Measurements from ENCODE around the gene ANKRD16. TPM values are rescaled to one million over a fixed set of nuclear protein-coding genes. Genes with fewer than 3 reads are reported as not detected.

The ANKRD16 gene
- total and polyA plus RNA-seq, 2 of the 13 experiments (the other 11 are each of a cell fraction or from before 2014, with no cell fraction given): 8.0 to 11.4 TPM

- TF ChIP-seq, protein P1, sequence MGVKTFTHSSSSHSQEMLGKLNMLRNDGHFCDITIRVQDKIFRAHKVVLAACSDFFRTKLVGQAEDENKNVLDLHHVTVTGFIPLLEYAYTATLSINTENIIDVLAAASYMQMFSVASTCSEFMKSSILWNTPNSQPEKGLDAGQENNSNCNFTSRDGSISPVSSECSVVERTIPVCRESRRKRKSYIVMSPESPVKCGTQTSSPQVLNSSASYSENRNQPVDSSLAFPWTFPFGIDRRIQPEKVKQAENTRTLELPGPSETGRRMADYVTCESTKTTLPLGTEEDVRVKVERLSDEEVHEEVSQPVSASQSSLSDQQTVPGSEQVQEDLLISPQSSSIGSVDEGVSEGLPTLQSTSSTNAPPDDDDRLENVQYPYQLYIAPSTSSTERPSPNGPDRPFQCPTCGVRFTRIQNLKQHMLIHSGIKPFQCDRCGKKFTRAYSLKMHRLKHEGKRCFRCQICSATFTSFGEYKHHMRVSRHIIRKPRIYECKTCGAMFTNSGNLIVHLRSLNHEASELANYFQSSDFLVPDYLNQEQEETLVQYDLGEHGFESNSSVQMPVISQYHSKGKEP (CRISPR knock-in tag; IDR thresholded peaks at IDR 0.05): no peak
- TF ChIP-seq ZNF772 (CRISPR knock-in tag; IDR thresholded peaks at IDR 0.05): peak; percentile 67
- peak; percentile 85; the same call in 1 of the 2 replicates for TF ChIP-seq KLF15 (CRISPR knock-in tag; IDR thresholded peaks at IDR 0.05; ENCODE audit: borderline replicate concordance)
- peak; percentile 94; the same call in 1 of the 2 replicates for TF ChIP-seq ZNF704 (CRISPR knock-in tag; IDR thresholded peaks at IDR 0.05; ENCODE audit: borderline replicate concordance)
- TF ChIP-seq ZFX (CRISPR knock-in tag; IDR thresholded peaks at IDR 0.05; ENCODE audit: low read depth): peak; percentile 82
- TF ChIP-seq ZNF75D (CRISPR knock-in tag; IDR thresholded peaks at IDR 0.05; ENCODE audit: borderline replicate concordance): peak; percentile 86; the same call in 1 of the 2 replicates
- peak; percentile 97 for TF ChIP-seq REPIN1 (CRISPR knock-in tag; IDR thresholded peaks at IDR 0.05; ENCODE audit: borderline replicate concordance, low read depth)
- 0 out of 2 replicates have a peak, but pooled peaks have one; percentile 70 for TF ChIP-seq ZSCAN9 (CRISPR knock-in tag; IDR thresholded peaks at IDR 0.05; ENCODE audit: borderline replicate concordance)
- peak; percentile 80 for TF ChIP-seq FOXO1 (CRISPR knock-in tag; IDR thresholded peaks at IDR 0.05)
- peak; percentile 98 for TF ChIP-seq HNF4G (IDR thresholded peaks at IDR 0.05; ENCODE audit: borderline replicate concordance, low read depth, low read length)
- peak; percentile 98 for TF ChIP-seq HNF4G (CRISPR knock-in tag; IDR thresholded peaks at IDR 0.05; ENCODE audit: borderline replicate concordance, low read depth)
- TF ChIP-seq ZBTB7A (CRISPR knock-in tag; IDR thresholded peaks at IDR 0.05): peak; percentile 82
- TF ChIP-seq, protein P2, sequence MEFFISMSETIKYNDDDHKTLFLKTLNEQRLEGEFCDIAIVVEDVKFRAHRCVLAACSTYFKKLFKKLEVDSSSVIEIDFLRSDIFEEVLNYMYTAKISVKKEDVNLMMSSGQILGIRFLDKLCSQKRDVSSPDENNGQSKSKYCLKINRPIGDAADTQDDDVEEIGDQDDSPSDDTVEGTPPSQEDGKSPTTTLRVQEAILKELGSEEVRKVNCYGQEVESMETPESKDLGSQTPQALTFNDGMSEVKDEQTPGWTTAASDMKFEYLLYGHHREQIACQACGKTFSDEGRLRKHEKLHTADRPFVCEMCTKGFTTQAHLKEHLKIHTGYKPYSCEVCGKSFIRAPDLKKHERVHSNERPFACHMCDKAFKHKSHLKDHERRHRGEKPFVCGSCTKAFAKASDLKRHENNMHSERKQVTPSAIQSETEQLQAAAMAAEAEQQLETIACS (CRISPR knock-in tag; IDR thresholded peaks at IDR 0.05): peak; percentile 75
- TF ChIP-seq ZNF883 (CRISPR knock-in tag; IDR thresholded peaks at IDR 0.05; ENCODE audit: not compliant biosample characterization): peak; percentile 83
- peak; percentile 80; the same call in 1 of the 2 replicates for TF ChIP-seq ZNF550 (CRISPR knock-in tag; IDR thresholded peaks at IDR 0.05; ENCODE audit: borderline replicate concordance)
- TF ChIP-seq PPARG (CRISPR knock-in tag; conservative IDR thresholded peaks at IDR 0.05): peak; percentile 60
- TF ChIP-seq ZNF24 (IDR thresholded peaks at IDR 0.05): no peak
- TF ChIP-seq, protein P3, sequence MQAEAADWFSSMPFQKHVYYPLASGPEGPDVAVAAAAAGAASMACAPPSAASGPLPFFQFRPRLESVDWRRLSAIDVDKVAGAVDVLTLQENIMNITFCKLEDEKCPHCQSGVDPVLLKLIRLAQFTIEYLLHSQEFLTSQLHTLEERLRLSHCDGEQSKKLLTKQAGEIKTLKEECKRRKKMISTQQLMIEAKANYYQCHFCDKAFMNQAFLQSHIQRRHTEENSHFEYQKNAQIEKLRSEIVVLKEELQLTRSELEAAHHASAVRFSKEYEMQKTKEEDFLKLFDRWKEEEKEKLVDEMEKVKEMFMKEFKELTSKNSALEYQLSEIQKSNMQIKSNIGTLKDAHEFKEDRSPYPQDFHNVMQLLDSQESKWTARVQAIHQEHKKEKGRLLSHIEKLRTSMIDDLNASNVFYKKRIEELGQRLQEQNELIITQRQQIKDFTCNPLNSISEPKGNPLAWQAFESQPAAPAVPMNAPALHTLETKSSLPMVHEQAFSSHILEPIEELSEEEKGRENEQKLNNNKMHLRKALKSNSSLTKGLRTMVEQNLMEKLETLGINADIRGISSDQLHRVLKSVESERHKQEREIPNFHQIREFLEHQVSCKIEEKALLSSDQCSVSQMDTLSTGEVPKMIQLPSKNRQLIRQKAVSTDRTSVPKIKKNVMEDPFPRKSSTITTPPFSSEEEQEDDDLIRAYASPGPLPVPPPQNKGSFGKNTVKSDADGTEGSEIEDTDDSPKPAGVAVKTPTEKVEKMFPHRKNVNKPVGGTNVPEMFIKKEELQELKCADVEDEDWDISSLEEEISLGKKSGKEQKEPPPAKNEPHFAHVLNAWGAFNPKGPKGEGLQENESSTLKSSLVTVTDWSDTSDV (CRISPR knock-in tag; IDR thresholded peaks at IDR 0.05): peak; percentile 94; the same call in 1 of the 2 replicates
- no peak for TF ChIP-seq NONO (IDR thresholded peaks at IDR 0.05)
- peak; percentile 91 for TF ChIP-seq NONO (CRISPR knock-in tag; conservative IDR thresholded peaks at IDR 0.05)
- peak; percentile 77; the same call in 1 of the 2 replicates for TF ChIP-seq GLI4 (CRISPR knock-in tag; IDR thresholded peaks at IDR 0.05; ENCODE audit: borderline replicate concordance)
- peak; percentile 57; the same call in 1 of the 2 replicates for TF ChIP-seq GPN1 (CRISPR knock-in tag; IDR thresholded peaks at IDR 0.05; ENCODE audit: borderline replicate concordance)
These were observed 76.2 kb downstream of the ANKRD16 start, which contains the start of gene GDI2 (continued) for GRCh38 chr10:5813341-5814109.
